Neural cell (in vitro differentiated cells): Measurements from ENCODE around the gene MED1.

Source experiments
- EZH2 ChIP-seq: fragments of 200-600, 300-800 bp; shearing (Covaris generic), sonication (generic); IDR thresholded peaks from 2 replicates; pipeline ENCODE4 v1.6.1; 2014; ENCODE audit warnings: antibody characterized with exemption, low read length, borderline replicate concordance, mild to moderate bottlenecking; ENCODE audit not compliant: insufficient read depth, poor library complexity, severe bottlenecking
- SMC3 ChIP-seq: fragments of 450-650 bp; conservative IDR thresholded peaks from 2 replicates; pipeline ENCODE4 v1.6.1; 2014; ENCODE audit warnings: antibody characterized with exemption, mild to moderate bottlenecking, moderate library complexity; ENCODE audit not compliant: poor library complexity
- TF ChIP-seq, protein P1 (sequence below): fragments of 450-650 bp; IDR thresholded peaks from 2 replicates; pipeline ENCODE4 v1.5.1; 2014; ENCODE audit warnings: antibody characterized with exemption, mild to moderate bottlenecking, moderate library complexity; ENCODE audit not compliant: poor library complexity, severe bottlenecking

DNA sequence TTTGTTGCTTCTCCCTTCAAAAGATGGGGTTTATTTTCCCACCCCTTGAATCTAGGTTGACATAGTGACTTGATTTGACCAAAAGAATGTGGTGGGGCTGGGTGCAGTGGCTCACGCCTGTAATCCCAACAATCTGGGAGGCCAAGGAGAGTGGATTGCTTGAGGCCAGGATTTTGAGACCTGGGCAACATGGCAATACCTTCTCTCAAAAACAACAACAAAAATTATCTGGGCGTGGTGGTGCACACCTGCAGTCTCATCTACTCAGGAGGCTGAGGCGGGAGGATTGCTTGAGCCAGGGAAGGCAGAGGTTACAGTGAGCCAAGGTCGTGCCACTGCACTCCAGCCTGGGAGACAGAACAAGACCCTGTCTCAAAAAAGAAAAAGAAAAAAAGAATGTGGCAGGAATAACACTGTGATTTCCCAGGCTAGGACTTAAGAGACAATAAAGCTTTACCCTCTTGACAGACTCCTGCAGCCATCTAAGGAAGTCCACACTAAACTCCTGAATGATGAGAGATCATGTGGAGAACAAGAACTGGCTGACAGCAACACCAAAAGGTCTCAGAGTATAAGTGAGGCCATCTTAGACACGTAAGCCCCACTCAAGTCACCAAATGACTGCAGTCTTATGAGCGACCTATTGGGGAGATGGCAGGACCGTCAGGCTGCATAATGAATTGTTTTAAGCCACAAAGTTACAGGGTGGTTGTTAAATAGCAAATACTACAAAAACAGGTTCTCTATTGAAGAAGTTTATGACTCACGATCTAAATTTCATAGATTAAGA is 86.6 kb downstream of the MED1 start:
- TF ChIP-seq, protein P1, sequence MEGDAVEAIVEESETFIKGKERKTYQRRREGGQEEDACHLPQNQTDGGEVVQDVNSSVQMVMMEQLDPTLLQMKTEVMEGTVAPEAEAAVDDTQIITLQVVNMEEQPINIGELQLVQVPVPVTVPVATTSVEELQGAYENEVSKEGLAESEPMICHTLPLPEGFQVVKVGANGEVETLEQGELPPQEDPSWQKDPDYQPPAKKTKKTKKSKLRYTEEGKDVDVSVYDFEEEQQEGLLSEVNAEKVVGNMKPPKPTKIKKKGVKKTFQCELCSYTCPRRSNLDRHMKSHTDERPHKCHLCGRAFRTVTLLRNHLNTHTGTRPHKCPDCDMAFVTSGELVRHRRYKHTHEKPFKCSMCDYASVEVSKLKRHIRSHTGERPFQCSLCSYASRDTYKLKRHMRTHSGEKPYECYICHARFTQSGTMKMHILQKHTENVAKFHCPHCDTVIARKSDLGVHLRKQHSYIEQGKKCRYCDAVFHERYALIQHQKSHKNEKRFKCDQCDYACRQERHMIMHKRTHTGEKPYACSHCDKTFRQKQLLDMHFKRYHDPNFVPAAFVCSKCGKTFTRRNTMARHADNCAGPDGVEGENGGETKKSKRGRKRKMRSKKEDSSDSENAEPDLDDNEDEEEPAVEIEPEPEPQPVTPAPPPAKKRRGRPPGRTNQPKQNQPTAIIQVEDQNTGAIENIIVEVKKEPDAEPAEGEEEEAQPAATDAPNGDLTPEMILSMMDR, result no peak
- no peak for TF ChIP-seq SMC3
- no peak for TF ChIP-seq EZH2
